Measurements from ENCODE around the gene ACTL10. TPM values are rescaled to one million over a fixed set of nuclear protein-coding genes. Genes with fewer than 3 reads are reported as not detected.

ACTL10 gene
- total RNA-seq, 1 donor from 2014 or later, result 3.6 TPM

DNA sequence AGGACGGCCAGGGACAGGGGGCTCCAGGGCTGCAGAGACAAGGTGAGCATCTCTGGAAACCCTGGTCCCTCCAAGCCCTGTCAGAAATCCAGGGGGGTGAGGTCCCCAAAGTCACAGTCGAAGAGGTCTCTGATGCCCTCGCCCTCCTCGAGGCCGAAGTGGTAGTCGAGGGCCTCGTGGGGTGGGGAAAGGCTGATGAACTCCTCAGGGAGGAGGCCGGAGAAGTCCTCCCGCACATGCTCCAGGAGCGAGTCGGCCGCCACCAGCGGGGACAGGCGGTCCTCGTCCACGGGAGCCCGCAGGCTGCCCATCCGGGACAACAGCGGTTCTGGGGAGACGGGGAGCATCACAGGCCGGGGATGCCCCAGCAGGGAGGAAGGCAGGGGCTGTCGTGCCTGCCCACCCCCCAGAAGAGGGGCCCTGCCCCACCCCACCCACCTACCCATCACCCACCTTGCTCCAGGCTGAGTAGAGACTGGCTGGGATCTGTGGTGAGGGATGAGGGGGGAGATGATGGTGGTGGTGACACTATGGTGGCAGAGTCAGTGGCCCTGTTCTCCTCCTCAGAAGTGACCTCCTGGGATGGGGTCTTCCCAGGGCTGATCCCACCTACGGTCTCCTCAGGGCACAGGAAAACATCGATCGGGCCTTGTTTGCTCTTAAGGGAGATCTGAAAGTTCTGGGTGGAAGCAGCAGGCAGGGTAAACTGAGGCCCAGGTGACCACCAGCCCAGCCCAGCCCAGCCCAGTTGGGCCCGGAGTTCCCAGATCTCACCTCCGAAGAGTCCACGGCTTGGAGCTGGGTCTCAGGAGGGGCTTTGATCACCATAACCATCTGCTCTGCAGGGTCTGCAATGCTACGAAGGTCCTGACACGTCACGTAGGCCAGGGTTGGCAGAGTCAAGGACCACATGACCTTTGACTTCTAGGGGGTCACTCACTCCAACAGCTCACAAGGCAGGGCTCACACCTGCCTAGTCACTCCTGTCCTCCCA lies 10.2 kb downstream of the ACTL10 start:
- H3K36me3 ChIP-seq (ENCODE audit: control insufficient read depth, insufficient read depth, low read length), result no peaks in the 10 kb centered on the region
- no peak overlapping the region for H3K4me3 ChIP-seq (ENCODE audit: low read depth, low read length)
- TF ChIP-seq, protein P1, sequence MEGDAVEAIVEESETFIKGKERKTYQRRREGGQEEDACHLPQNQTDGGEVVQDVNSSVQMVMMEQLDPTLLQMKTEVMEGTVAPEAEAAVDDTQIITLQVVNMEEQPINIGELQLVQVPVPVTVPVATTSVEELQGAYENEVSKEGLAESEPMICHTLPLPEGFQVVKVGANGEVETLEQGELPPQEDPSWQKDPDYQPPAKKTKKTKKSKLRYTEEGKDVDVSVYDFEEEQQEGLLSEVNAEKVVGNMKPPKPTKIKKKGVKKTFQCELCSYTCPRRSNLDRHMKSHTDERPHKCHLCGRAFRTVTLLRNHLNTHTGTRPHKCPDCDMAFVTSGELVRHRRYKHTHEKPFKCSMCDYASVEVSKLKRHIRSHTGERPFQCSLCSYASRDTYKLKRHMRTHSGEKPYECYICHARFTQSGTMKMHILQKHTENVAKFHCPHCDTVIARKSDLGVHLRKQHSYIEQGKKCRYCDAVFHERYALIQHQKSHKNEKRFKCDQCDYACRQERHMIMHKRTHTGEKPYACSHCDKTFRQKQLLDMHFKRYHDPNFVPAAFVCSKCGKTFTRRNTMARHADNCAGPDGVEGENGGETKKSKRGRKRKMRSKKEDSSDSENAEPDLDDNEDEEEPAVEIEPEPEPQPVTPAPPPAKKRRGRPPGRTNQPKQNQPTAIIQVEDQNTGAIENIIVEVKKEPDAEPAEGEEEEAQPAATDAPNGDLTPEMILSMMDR (IDR thresholded peaks at IDR 0.05; ENCODE audit: insufficient read depth, low read length, poor library complexity, severe bottlenecking), result no peak
- no peaks in the 10 kb centered on the region for H3K27me3 ChIP-seq (ENCODE audit: control insufficient read depth, insufficient read depth, low read length)
- no peak for DNase-seq (ENCODE audit: low read depth)

DNA sequence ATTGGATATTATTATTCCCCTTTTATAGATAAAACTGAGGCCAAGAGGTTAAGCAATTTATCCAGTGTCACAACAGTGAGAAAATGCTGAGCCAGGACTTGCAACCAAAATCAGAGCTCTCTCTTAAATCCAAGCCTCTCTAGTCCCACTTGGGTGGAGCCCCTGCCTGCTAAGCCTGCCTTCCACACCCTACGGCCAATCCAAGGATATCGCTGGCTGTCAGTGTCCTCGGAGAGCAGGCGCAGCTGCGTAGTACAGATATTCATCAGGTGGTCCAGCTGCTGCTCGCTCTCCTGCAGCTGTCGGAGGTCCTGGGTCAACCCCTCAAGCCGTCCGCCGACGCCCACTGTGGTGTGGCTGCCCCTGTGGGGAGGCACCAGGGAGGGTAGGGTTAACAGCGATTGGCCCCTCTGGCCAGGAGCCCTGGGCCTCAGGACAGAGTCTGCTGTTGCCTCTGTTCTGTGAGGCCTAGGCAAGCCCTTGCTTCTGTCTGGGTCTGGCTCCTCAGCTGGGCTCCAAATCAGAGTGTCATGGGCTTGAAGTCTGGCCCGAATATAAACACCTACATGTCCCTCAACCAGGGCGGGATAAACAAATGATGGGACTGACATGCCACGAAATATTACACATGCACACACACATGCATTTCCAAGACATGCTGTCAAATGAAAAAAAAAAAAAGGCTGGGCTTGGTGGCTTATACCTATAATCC lies 11.4 kb downstream of the ACTL10 start:
- TF ChIP-seq, protein P1 (IDR thresholded peaks at IDR 0.05; ENCODE audit: insufficient read depth, low read length, poor library complexity, severe bottlenecking), result no peak
- Histone ChIP-seq H3K4me3 (ENCODE audit: low read depth, low read length) (no peak overlapping the region), H3K36me3 (ENCODE audit: control insufficient read depth, insufficient read depth, low read length) (no peaks in the 10 kb centered on the region), H3K27me3 (ENCODE audit: control insufficient read depth, insufficient read depth, low read length) (no peaks in the 10 kb centered on the region)
- DNase-seq (ENCODE audit: low read depth), result no peak

DNA sequence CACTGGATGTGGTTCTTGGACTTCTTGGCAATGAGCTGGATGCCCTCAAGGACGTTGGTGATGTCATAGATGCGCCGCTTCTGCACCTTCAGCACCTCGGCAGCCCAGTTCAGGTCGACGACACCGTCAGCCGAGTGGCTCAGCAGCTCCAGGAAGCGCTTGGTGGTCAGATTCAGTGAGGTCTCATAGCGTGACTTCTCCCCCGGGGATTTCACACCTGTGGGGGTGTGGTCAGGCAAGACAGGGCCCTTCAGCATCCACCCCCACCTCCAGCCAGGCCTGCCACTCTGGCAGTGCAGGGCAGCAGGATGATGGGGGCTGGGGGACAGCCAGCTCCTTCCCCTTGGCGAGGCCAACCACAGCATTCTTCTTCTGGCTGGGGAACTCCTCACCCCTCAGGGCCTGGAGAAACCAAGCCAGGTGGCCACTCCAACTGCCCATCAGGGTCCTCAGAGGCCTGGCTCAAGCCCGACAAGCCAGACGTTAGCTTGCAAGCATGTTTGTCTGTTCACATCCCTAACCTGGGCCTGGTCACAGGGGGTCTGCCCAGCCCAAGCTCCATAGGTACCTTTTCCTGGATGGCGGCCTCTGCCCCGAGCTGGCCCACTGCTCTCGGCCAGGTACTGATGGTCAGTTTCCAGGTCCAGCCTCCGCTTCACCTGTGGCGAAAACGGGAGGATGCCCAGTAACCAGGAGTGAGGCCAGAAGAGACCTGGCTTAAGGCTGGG lies 13.2 kb downstream of the ACTL10 start:
- Histone ChIP-seq H3K36me3 (ENCODE audit: control insufficient read depth, insufficient read depth, low read length) (no peaks in the 10 kb centered on the region), H3K27me3 (ENCODE audit: control insufficient read depth, insufficient read depth, low read length) (no peaks in the 10 kb centered on the region), H3K4me3 (ENCODE audit: low read depth, low read length) (no peak overlapping the region)
- no peak for DNase-seq (ENCODE audit: low read depth)
- TF ChIP-seq, protein P1 (IDR thresholded peaks at IDR 0.05; ENCODE audit: insufficient read depth, low read length, poor library complexity, severe bottlenecking), result no peak

DNA sequence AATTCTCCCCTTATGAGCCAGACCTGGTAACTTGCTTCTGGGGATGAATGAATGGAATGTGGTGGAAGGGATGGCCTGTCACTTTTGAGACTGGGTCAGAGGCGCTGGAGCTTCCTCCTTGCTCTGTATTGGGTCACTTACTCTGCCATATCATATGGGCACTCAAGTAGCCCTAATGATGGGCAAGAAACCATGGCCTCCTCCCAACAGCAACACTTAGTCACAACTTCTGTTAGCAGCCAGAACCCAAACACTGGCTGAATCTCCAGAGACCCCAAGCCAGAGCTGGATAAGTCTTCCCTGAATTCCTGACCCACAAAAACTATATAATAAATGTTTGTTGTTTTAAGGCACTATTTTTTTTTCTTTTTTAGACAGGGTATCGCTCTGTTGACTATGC lies 13.9 kb downstream of the ACTL10 start:
- Histone ChIP-seq H3K4me3 (ENCODE audit: low read depth, low read length) (no peak overlapping the region), H3K27me3 (ENCODE audit: control insufficient read depth, insufficient read depth, low read length) (no peaks in the 10 kb centered on the region), H3K36me3 (ENCODE audit: control insufficient read depth, insufficient read depth, low read length) (no peaks in the 10 kb centered on the region)
- TF ChIP-seq, protein P1 (IDR thresholded peaks at IDR 0.05; ENCODE audit: insufficient read depth, low read length, poor library complexity, severe bottlenecking), result no peak
- DNase-seq (ENCODE audit: low read depth), result no peak

DNA sequence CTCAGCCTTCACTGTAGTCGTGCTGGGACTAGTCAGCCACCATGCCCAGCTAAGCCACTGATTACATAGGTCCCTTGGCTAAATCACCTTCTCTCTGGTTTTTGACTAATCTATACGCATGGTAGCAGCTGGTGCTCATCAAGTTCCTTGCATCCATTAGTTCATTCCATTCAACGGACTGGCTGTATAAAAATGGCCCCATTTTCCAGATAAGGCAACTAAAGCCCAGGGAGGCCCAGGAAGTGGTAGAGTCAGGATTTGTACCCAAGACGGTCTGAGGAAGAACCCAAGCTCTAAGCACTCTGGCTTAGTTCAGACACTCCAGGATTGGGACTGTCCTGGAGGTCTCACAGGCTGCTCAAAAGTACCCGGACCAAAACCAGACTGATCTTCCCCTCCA lies 14.5 kb downstream of the ACTL10 start:
- DNase-seq (ENCODE audit: low read depth), result no peak
- Histone ChIP-seq H3K27me3 (ENCODE audit: control insufficient read depth, insufficient read depth, low read length) (no peaks in the 10 kb centered on the region), H3K36me3 (ENCODE audit: control insufficient read depth, insufficient read depth, low read length) (no peaks in the 10 kb centered on the region), H3K4me3 (ENCODE audit: low read depth, low read length) (no peak overlapping the region)
- TF ChIP-seq, protein P1 (IDR thresholded peaks at IDR 0.05; ENCODE audit: insufficient read depth, low read length, poor library complexity, severe bottlenecking), result no peak

Measured in kidney epithelial cell (primary cell).